ENCODE results near the gene IKZF1.

GRCh38 chr7:50352751-50353150 is 48.2 kb downstream of the IKZF1 start:
- TF ChIP-seq, protein P1, sequence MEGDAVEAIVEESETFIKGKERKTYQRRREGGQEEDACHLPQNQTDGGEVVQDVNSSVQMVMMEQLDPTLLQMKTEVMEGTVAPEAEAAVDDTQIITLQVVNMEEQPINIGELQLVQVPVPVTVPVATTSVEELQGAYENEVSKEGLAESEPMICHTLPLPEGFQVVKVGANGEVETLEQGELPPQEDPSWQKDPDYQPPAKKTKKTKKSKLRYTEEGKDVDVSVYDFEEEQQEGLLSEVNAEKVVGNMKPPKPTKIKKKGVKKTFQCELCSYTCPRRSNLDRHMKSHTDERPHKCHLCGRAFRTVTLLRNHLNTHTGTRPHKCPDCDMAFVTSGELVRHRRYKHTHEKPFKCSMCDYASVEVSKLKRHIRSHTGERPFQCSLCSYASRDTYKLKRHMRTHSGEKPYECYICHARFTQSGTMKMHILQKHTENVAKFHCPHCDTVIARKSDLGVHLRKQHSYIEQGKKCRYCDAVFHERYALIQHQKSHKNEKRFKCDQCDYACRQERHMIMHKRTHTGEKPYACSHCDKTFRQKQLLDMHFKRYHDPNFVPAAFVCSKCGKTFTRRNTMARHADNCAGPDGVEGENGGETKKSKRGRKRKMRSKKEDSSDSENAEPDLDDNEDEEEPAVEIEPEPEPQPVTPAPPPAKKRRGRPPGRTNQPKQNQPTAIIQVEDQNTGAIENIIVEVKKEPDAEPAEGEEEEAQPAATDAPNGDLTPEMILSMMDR (IDR thresholded peaks at IDR 0.05) = no peak
- TF ChIP-seq POLR2AphosphoS5 (IDR thresholded peaks at IDR 0.05) = no peak
